PC-9 (cell line): ENCODE results near the gene ZNF646.

Source experiments
- CTCF ChIP-seq: fragments of 200-600 bp; sonication (generic); conservative IDR thresholded peaks from 2 replicates; pipeline ENCODE4 v1.6.1; 2017; ENCODE audit warnings: mixed run types, antibody characterized with exemption, mild to moderate bottlenecking, moderate library complexity
- EZH2 ChIP-seq: fragments of 200-600 bp; sonication (generic); IDR thresholded peaks from 2 replicates; pipeline ENCODE4 v1.8.0; 2017; ENCODE audit warnings: antibody characterized with exemption, low read depth

GRCh38 chr16:31129568-31130335 is 55.5 kb downstream of the ZNF646 start:
- TF ChIP-seq CTCF (no peak), EZH2 (no peak)
